Upper lobe of left lung (tissue), 4 donors: ENCODE results near the gene OR2H2.

Experiments
- EP300 ChIP-seq, 4 donors: sonication (generic); formaldehyde crosslinking; IDR thresholded peaks; one replicate each; pipeline ENCODE4 v1.5.1; 2017; ENCODE audit warnings: antibody characterized with exemption in 4 of 4, control low read depth in 2 of 4
- POLR2A ChIP-seq, 4 donors: fragments of 450-650 bp; IDR thresholded peaks; one replicate each; pipeline ENCODE4 v1.5.1; 2016 to 2017; ENCODE audit warnings: antibody characterized with exemption in 4 of 4, mild to moderate bottlenecking in 2 of 4
- POLR2AphosphoS5 ChIP-seq, 2 donors: sonication (generic); formaldehyde crosslinking; IDR thresholded peaks; one replicate each; pipeline ENCODE4 v1.5.1; 2017; ENCODE audit warnings: antibody characterized with exemption in 2 of 2
- TF ChIP-seq, protein P1 (sequence below), 6 experiments: fragments of 450-650 bp in 4 of 6; fragments of 200-600 bp in 2 of 6; sonication (generic) in 2 of 6; IDR thresholded peaks; one replicate each; pipeline ENCODE4 v1.5.1; 2016 to 2019; ENCODE audit warnings: antibody characterized with exemption in 6 of 6

DNA sequence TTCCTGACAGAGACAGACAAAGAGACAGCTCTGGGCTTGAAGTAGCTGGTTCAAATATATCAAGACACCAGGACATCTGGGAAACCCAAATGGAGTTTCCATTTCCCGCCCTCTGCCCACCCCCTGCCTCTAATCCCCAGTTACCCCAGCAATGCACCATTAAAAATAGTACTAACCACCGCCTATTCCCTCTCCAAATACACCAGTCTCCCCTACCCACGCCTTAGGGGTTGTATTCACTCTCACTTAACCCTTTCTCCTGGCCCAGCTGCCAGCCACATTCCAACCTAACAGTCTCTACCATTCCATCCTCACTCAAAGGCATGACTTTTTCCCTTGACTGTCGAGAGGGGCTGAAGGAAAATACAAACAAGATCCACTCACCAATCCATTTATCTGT, 25.6 kb downstream of the OR2H2 start:
- TF ChIP-seq, protein P1, sequence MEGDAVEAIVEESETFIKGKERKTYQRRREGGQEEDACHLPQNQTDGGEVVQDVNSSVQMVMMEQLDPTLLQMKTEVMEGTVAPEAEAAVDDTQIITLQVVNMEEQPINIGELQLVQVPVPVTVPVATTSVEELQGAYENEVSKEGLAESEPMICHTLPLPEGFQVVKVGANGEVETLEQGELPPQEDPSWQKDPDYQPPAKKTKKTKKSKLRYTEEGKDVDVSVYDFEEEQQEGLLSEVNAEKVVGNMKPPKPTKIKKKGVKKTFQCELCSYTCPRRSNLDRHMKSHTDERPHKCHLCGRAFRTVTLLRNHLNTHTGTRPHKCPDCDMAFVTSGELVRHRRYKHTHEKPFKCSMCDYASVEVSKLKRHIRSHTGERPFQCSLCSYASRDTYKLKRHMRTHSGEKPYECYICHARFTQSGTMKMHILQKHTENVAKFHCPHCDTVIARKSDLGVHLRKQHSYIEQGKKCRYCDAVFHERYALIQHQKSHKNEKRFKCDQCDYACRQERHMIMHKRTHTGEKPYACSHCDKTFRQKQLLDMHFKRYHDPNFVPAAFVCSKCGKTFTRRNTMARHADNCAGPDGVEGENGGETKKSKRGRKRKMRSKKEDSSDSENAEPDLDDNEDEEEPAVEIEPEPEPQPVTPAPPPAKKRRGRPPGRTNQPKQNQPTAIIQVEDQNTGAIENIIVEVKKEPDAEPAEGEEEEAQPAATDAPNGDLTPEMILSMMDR (IDR thresholded peaks at IDR 0.05), result no peak
- TF ChIP-seq POLR2AphosphoS5 (IDR thresholded peaks at IDR 0.05) (no peak), POLR2A (IDR thresholded peaks at IDR 0.05) (no peak), EP300 (IDR thresholded peaks at IDR 0.05) (no peak)
